OCI-LY3 (cell line): Measurements from ENCODE around the gene TCF21.

ENCODE experiments used
- EZH2phosphoT487 ChIP-seq: fragments of 200-600 bp; shearing (Covaris generic); IDR thresholded peaks from 2 replicates; pipeline ENCODE4 v1.6.1; 2018; ENCODE audit warnings: antibody characterized with exemption, mixed run types, low read depth
- TF ChIP-seq, protein P1 (sequence below): fragments of 200-600, 300-600 bp; sonication (generic); IDR thresholded peaks from 2 replicates; pipeline ENCODE4 v1.5.1; 2014; ENCODE audit warnings: antibody characterized with exemption, low read length, low read depth

- TF ChIP-seq, protein P1, sequence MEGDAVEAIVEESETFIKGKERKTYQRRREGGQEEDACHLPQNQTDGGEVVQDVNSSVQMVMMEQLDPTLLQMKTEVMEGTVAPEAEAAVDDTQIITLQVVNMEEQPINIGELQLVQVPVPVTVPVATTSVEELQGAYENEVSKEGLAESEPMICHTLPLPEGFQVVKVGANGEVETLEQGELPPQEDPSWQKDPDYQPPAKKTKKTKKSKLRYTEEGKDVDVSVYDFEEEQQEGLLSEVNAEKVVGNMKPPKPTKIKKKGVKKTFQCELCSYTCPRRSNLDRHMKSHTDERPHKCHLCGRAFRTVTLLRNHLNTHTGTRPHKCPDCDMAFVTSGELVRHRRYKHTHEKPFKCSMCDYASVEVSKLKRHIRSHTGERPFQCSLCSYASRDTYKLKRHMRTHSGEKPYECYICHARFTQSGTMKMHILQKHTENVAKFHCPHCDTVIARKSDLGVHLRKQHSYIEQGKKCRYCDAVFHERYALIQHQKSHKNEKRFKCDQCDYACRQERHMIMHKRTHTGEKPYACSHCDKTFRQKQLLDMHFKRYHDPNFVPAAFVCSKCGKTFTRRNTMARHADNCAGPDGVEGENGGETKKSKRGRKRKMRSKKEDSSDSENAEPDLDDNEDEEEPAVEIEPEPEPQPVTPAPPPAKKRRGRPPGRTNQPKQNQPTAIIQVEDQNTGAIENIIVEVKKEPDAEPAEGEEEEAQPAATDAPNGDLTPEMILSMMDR, result no peak
- TF ChIP-seq EZH2phosphoT487, result no peak
Measured at GRCh38 chr6:133880896-133881295, 8.0 kb upstream of the TCF21 start.
